ENCODE measurements around the gene FER. TPM values are rescaled to one million over a fixed set of nuclear protein-coding genes. Genes with fewer than 3 reads are reported as not detected.

FER gene
- total and polyA plus RNA-seq, 10 of the 15 experiments (the other 5 are each of a cell fraction or from before 2014, with no cell fraction given), result 4.4 to 19.1 (median 9.6) TPM

GRCh38 chr5:109196823-109197160 is 449.1 kb downstream of the FER start:
- H3K4me1 ChIP-seq (ENCODE audit: control insufficient read depth, insufficient read depth, low read length), result no peaks in the 10 kb centered on the region
- intact Hi-C loops (cut with micrococcal nuclease; ENCODE audit: unreplicated experiment), result no loop called here
- no peak for FAIRE-seq
- TF ChIP-seq, protein P1, sequence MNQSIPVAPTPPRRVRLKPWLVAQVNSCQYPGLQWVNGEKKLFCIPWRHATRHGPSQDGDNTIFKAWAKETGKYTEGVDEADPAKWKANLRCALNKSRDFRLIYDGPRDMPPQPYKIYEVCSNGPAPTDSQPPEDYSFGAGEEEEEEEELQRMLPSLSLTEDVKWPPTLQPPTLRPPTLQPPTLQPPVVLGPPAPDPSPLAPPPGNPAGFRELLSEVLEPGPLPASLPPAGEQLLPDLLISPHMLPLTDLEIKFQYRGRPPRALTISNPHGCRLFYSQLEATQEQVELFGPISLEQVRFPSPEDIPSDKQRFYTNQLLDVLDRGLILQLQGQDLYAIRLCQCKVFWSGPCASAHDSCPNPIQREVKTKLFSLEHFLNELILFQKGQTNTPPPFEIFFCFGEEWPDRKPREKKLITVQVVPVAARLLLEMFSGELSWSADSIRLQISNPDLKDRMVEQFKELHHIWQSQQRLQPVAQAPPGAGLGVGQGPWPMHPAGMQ (IDR thresholded peaks at IDR 0.05; ENCODE audit: borderline replicate concordance), result no peak
- TF ChIP-seq POU2F2 (IDR thresholded peaks at IDR 0.05; ENCODE audit: borderline replicate concordance, low read depth, low read length) (no peak), PAX5 (IDR thresholded peaks at IDR 0.05; ENCODE audit: borderline replicate concordance, low read depth, low read length) (no peak)
- ChIA-PET POLR2A (interaction anchor here (0.6 to 0.7 kb wide), 3 partner anchors 9 to 378 kb away, joined by 7 to 9 read pairs (median 8); no protein-coding TSS in a partner anchor), RAD21 (ENCODE audit: unreplicated experiment) (interaction anchor here (0.6 to 0.7 kb wide), 3 partner anchors 36 to 468 kb away, joined by 3 to 6 read pairs (median 3); no protein-coding TSS in a partner anchor), SMC1A (ENCODE audit: uncharacterized antibody, unreplicated experiment) (interaction anchor here (0.6 to 1.3 kb wide), 3 partner anchors 16 to 97 kb away, joined by 3 to 4 read pairs (median 4); no protein-coding TSS in a partner anchor), CTCF (interaction anchor here (0.6 kb wide), 1 partner anchor 446 kb away, joined by 3 read pairs; no protein-coding TSS in a partner anchor)
- no peak overlapping the region for H3K4me2 ChIP-seq (ENCODE audit: control insufficient read depth, insufficient read depth)
- H4K20me1 ChIP-seq (ENCODE audit: control insufficient read depth, insufficient read depth), result no peaks in the 10 kb centered on the region
- H3K4me3 ChIP-seq, result no peak overlapping the region
- no peak for ATAC-seq
- H3K36me3 ChIP-seq (ENCODE audit: control insufficient read depth in 2 of 2, insufficient read depth in 2 of 2, low read length in 1 of 2), result no peaks in the 10 kb centered on the region
- H3K79me2 ChIP-seq (ENCODE audit: control insufficient read depth, insufficient read depth, low read length), result no peaks in the 10 kb centered on the region
- DNase-seq (ENCODE audit: low read depth, low spot score), result no peak
- no peaks in the 10 kb centered on the region for H3K9me3 ChIP-seq (replicated peaks; ENCODE audit: control insufficient read depth, insufficient read depth, low read length)
- WGBS (ENCODE audit: insufficient coverage, insufficient replicate concordance, low lambda C conversion rate, missing lambda C conversion rate), result 100% methylated on average over 2 of the region's 2 CpGs
- in situ Hi-C loops (cut with MboI), result no loop called here
- no peak overlapping the region for H3K27ac ChIP-seq (ENCODE audit: control insufficient read depth, insufficient read depth)
- H3K27me3 ChIP-seq (replicated peaks in 1 of 2; ENCODE audit: control insufficient read depth in 2 of 2, insufficient read depth in 2 of 2, low read length in 1 of 2), result no peaks in the 10 kb centered on the region
- no peak overlapping the region for H2AFZ ChIP-seq (ENCODE audit: control insufficient read depth, low read depth, low read length)
- BruUV-seq (replicated peaks), result no TSS peak
- H3K9ac ChIP-seq (ENCODE audit: control insufficient read depth, insufficient read depth, low read length), result no peak overlapping the region

DNA sequence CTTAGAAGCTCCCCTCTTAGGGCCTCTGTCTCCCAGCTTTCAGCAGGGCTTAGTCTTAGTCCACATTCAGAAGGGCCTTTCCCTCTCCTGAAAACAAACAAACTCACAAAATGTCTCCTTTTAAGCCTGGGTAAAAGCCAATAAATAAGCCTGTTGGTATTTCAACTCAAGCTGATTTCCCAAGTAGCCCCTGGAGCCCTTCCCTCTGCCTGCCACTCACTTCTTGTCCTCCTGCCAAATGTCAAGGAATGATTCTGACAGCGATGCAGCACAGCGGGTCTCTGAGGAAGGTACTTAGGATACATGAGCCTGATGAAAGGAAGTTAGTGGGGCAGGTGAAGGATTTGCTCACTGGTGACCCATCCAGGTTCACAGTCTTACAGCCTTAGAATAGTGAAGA is 451.6 kb downstream of the FER start:
- TF ChIP-seq RBBP5 (conservative IDR thresholded peaks at IDR 0.05) (no peak), HCFC1 (IDR thresholded peaks at IDR 0.05; ENCODE audit: low read length) (no peak), SIN3A (IDR thresholded peaks at IDR 0.05; ENCODE audit: low read depth, low read length) (no peak), TCF3 (IDR thresholded peaks at IDR 0.05; ENCODE audit: borderline replicate concordance, insufficient read depth, low read depth, low read length) (no peak), NFIC (IDR thresholded peaks at IDR 0.05; ENCODE audit: low read depth, low read length) (no peak), FOS (IDR thresholded peaks at IDR 0.05; ENCODE audit: borderline replicate concordance, extremely low read depth, insufficient read length) (no peak), SMAD1 (IDR thresholded peaks at IDR 0.05; ENCODE audit: low read depth, partially characterized antibody) (no peak), SUZ12 (IDR thresholded peaks at IDR 0.05; ENCODE audit: unreplicated experiment) (no peak)
- Histone ChIP-seq H2AFZ (ENCODE audit: control insufficient read depth, low read depth, low read length) (no peak overlapping the region), H3K4me3 (no peak overlapping the region), H3K9ac (ENCODE audit: control insufficient read depth, insufficient read depth, low read length) (no peak overlapping the region), H4K20me1 (ENCODE audit: control insufficient read depth, insufficient read depth) (no peaks in the 10 kb centered on the region), H3K36me3 (ENCODE audit: control insufficient read depth in 2 of 2, insufficient read depth in 2 of 2, low read length in 1 of 2) (no peaks in the 10 kb centered on the region), H3K79me2 (ENCODE audit: control insufficient read depth, insufficient read depth, low read length) (no peaks in the 10 kb centered on the region), H3K4me1 (ENCODE audit: control insufficient read depth, insufficient read depth, low read length) (no peaks in the 10 kb centered on the region), H3K27me3 (replicated peaks in 1 of 2; ENCODE audit: control insufficient read depth in 2 of 2, insufficient read depth in 2 of 2, low read length in 1 of 2) (no peaks in the 10 kb centered on the region), H3K9me3 (replicated peaks; ENCODE audit: control insufficient read depth, insufficient read depth, low read length) (no peaks in the 10 kb centered on the region; the same call in 2 of the 3 replicates), H3K27ac (ENCODE audit: control insufficient read depth, insufficient read depth) (no peak overlapping the region), H3K4me2 (ENCODE audit: control insufficient read depth, insufficient read depth) (no peak overlapping the region)
- RAD21 ChIA-PET (ENCODE audit: unreplicated experiment), result no interaction called here
- intact Hi-C loops (cut with micrococcal nuclease; ENCODE audit: unreplicated experiment), result no loop called here
- no TSS peak for BruUV-seq (replicated peaks)
- 100% methylated on average over 2 of the region's 2 CpGs for WGBS (ENCODE audit: insufficient coverage, insufficient replicate concordance, low lambda C conversion rate, missing lambda C conversion rate)
- DNase-seq (ENCODE audit: low read depth, low spot score) (no peak), FAIRE-seq (no peak), ATAC-seq (no peak)
- SMC1A ChIA-PET (ENCODE audit: uncharacterized antibody, unreplicated experiment), result interaction anchor here (0.7 to 1.0 kb wide), 2 partner anchors 478 to 518 kb away, joined by 3 read pairs; no protein-coding TSS in a partner anchor
- CTCF ChIA-PET, result no interaction called here
- in situ Hi-C loops (cut with MboI), result no loop called here
- POLR2A ChIA-PET, result no interaction called here
